GM12878 (cell line): ENCODE measurements around the gene CLEC16A. TPM values are rescaled to one million over a fixed set of nuclear protein-coding genes. Genes with fewer than 3 reads are reported as not detected.

Experiments
- BCL3 ChIP-seq: IDR thresholded peaks from 2 replicates; pipeline ENCODE4 v1.6.1; 2011; ENCODE audit warnings: borderline replicate concordance, low read depth, mild to moderate bottlenecking, moderate library complexity, low read length; ENCODE audit not compliant: insufficient read depth, poor library complexity, severe bottlenecking
- MAX ChIP-seq: IDR thresholded peaks from 2 replicates; pipeline ENCODE4 v1.6.1; 2012; ENCODE audit warnings: low read depth, low read length, improper control_type of control experiment
- NFXL1 ChIP-seq: fragments of 450-650 bp; IDR thresholded peaks from 2 replicates; pipeline ENCODE4 v1.6.1; 2017; ENCODE audit warnings: antibody characterized with exemption, mild to moderate bottlenecking, borderline replicate concordance
- SUPT20H ChIP-seq: IDR thresholded peaks from 2 replicates; pipeline ENCODE4 v1.6.1; 2011; ENCODE audit warnings: low read depth, mild to moderate bottlenecking, low read length, moderate library complexity, borderline replicate concordance; ENCODE audit not compliant: control insufficient read depth
- TARDBP ChIP-seq: IDR thresholded peaks from 2 replicates; pipeline ENCODE4 v1.6.1; 2016; ENCODE audit warnings: borderline replicate concordance
- ZNF687 ChIP-seq: fragments of 450-650 bp; IDR thresholded peaks from 2 replicates; pipeline ENCODE4 v1.6.1; 2017; ENCODE audit warnings: mild to moderate bottlenecking, moderate library complexity
- polyA plus RNA-seq, 11 experiments: library from polyadenylated mRNA; depleted of rRNA in 4 of 11; unstranded in 6 of 11; stranded (reverse) in 5 of 11; fragments of >200 nt; fragmentation: Nextera tagmentation in 4 of 11; fragmentation: Illumina TruSeq in 1 of 11; extraction: Ambion mirVana in 4 of 11; extraction: Trizol in 1 of 11; gene quantifications; 1 replicate in 1 of 11; 2 replicates in 10 of 11; pipeline versions ENCODE4 v1.2.1 to v1.2.3, GENCODE V29; 2011 to 2016; ENCODE audit warnings: inconsistent platforms in 2 of 11, missing spikeins in 2 of 11, low read depth in 1 of 11
- total RNA-seq, 4 experiments: library from RNA; depleted of rRNA in 3 of 4; stranded (reverse); fragments of >200 nt in 3 of 4; fragmentation: Illumina TruSeq in 1 of 4; extraction: Trizol in 1 of 4; gene quantifications; 2 replicates each; pipeline versions ENCODE4 v1.2.1 to v1.2.3, GENCODE V29; 2013 to 2021
- TF ChIP-seq, protein P1 (sequence below): fragments of 450-650 bp; formaldehyde crosslinking; IDR thresholded peaks from 2 replicates; pipeline ENCODE4 v1.5.0; 2022; ENCODE audit warnings: mild to moderate bottlenecking, missing genetic modification characterization

The CLEC16A gene
- total and polyA plus RNA-seq, 10 of the 15 experiments (the other 5 are each of a cell fraction or from before 2014, with no cell fraction given), result 1.5 to 28.8 (median 19.2) TPM

- TF ChIP-seq ZNF687 (no peak), BCL3 (no peak), TARDBP (no peak), NFXL1 (peak; percentile 72; the same call in 1 of the 2 replicates), SUPT20H (no peak), MAX (no peak)
- TF ChIP-seq, protein P1, sequence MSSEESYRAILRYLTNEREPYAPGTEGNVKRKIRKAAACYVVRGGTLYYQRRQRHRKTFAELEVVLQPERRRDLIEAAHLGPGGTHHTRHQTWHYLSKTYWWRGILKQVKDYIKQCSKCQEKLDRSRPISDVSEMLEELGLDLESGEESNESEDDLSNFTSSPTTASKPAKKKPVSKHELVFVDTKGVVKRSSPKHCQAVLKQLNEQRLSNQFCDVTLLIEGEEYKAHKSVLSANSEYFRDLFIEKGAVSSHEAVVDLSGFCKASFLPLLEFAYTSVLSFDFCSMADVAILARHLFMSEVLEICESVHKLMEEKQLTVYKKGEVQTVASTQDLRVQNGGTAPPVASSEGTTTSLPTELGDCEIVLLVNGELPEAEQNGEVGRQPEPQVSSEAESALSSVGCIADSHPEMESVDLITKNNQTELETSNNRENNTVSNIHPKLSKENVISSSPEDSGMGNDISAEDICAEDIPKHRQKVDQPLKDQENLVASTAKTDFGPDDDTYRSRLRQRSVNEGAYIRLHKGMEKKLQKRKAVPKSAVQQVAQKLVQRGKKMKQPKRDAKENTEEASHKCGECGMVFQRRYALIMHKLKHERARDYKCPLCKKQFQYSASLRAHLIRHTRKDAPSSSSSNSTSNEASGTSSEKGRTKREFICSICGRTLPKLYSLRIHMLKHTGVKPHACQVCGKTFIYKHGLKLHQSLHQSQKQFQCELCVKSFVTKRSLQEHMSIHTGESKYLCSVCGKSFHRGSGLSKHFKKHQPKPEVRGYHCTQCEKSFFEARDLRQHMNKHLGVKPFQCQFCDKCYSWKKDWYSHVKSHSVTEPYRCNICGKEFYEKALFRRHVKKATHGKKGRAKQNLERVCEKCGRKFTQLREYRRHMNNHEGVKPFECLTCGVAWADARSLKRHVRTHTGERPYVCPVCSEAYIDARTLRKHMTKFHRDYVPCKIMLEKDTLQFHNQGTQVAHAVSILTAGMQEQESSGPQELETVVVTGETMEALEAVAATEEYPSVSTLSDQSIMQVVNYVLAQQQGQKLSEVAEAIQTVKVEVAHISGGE, result no peak
These were observed 862 bp downstream of the CLEC16A start (continued) for GRCh38 chr16:10945065-10945787.
